Smooth muscle cell (in vitro differentiated cells): ENCODE measurements around the gene STKLD1. TPM values are rescaled to one million over a fixed set of nuclear protein-coding genes. Genes with fewer than 3 reads are reported as not detected.

Experiments
- DNase-seq: peaks from one replicate; lab custom pipeline; 2025; ENCODE audit not compliant: unreplicated experiment; lab: John Stamatoyannopoulos, UW
- H2AFZ ChIP-seq: fragments of 200-600 bp; sonication (generic); 2 replicates; pipeline ENCODE4 v1.6.0; 2016; ENCODE audit warnings: antibody characterized with exemption, low read depth, mild to moderate bottlenecking
- H3F3A ChIP-seq: fragments of 200-600 bp; sonication (generic); 2 replicates; pipeline ENCODE4 v1.6.0; 2017; ENCODE audit warnings: antibody characterized with exemption, low read depth
- H3K27ac ChIP-seq: fragments of 200-600 bp; sonication (generic); 2 replicates; pipeline ENCODE4 v1.5.1; 2016; ENCODE audit warnings: low read depth, mild to moderate bottlenecking
- H3K27me3 ChIP-seq: fragments of 200-600 bp; sonication (generic); 2 replicates; pipeline ENCODE4 v1.6.1; 2016; ENCODE audit warnings: low read depth, mild to moderate bottlenecking
- H3K36me3 ChIP-seq: fragments of 200-600 bp; sonication (generic); 2 replicates; pipeline ENCODE4 v1.5.1; 2016; ENCODE audit warnings: low read depth
- H3K4me1 ChIP-seq: fragments of 200-600 bp; sonication (generic); 2 replicates; pipeline ENCODE4 v1.5.1; 2016; ENCODE audit warnings: low read depth
- H3K4me2 ChIP-seq: fragments of 200-600 bp; sonication (generic); 2 replicates; pipeline ENCODE4 v1.6.0; 2016; ENCODE audit warnings: mild to moderate bottlenecking
- H3K4me3 ChIP-seq: fragments of 200-600 bp; sonication (generic); 2 replicates; pipeline ENCODE4 v1.5.1; 2016; ENCODE audit warnings: mild to moderate bottlenecking
- H3K79me2 ChIP-seq: fragments of 200-600 bp; sonication (generic); 2 replicates; pipeline ENCODE4 v1.6.0; 2016; ENCODE audit warnings: low read depth, mild to moderate bottlenecking
- H3K9ac ChIP-seq: fragments of 200-600 bp; sonication (generic); 2 replicates; pipeline ENCODE4 v1.6.0; 2016; ENCODE audit warnings: low read depth
- H3K9me3 ChIP-seq: fragments of 200-600 bp; sonication (generic); replicated peaks from 2 replicates; pipeline ENCODE4 v1.5.1; 2016; ENCODE audit warnings: low read depth
- H4K20me1 ChIP-seq: fragments of 200-600 bp; sonication (generic); 2 replicates; pipeline ENCODE4 v1.6.0; 2016; ENCODE audit warnings: low read depth
- CTCF ChIP-seq: fragments of 200-600 bp; sonication (generic); IDR thresholded peaks from 2 replicates; pipeline ENCODE4 v1.5.1; 2017; ENCODE audit warnings: borderline replicate concordance, mild to moderate bottlenecking, antibody characterized with exemption; ENCODE audit not compliant: insufficient read depth, poor library complexity, severe bottlenecking
- WGBS: methylation state at CpG from one replicate; pipeline ENCODE4 v1.1.7; 2016; ENCODE audit warnings: low lambda C conversion rate; 5-methylcytosine and 5-hydroxymethylcytosine counted together
- polyA plus RNA-seq: library from polyadenylated mRNA; unstranded; fragments of >200 nt; fragmentation: Nextera tagmentation; extraction: Ambion mirVana; gene quantifications from 2 replicates; pipeline ENCODE4 v1.2.1, GENCODE V29; 2016
- total RNA-seq: library from RNA; depleted of rRNA; stranded (reverse); fragments of >200 nt; gene quantifications from 2 replicates; pipeline ENCODE4 v1.2.3, GENCODE V29; 2014

STKLD1 gene
- total and polyA plus RNA-seq, 2 experiments from 2014 or later = 0.90 to 2.7 TPM

GRCh38 chr9:133400292-133400691 lies 24.1 kb downstream of the STKLD1 start:
- no peak overlapping the region for H3K4me2 ChIP-seq
- no peak for DNase-seq
- H3K4me3 ChIP-seq = no peak overlapping the region
- H3K79me2 ChIP-seq = no peaks in the 10 kb centered on the region
- H3K9me3 ChIP-seq = no peaks in the 10 kb centered on the region
- peaks cover 10% of the 10 kb centered on the region for H4K20me1 ChIP-seq
- no peaks in the 10 kb centered on the region for H3K27me3 ChIP-seq
- no peak for TF ChIP-seq CTCF
- H2AFZ ChIP-seq = no peak overlapping the region
- no peaks in the 10 kb centered on the region for H3K36me3 ChIP-seq
- no peaks in the 10 kb centered on the region for H3F3A ChIP-seq
- H3K9ac ChIP-seq = no peak overlapping the region
- 95% methylated on average over 12 of the region's 12 CpGs for WGBS
- H3K27ac ChIP-seq = no peak overlapping the region
- no peaks in the 10 kb centered on the region for H3K4me1 ChIP-seq

DNA sequence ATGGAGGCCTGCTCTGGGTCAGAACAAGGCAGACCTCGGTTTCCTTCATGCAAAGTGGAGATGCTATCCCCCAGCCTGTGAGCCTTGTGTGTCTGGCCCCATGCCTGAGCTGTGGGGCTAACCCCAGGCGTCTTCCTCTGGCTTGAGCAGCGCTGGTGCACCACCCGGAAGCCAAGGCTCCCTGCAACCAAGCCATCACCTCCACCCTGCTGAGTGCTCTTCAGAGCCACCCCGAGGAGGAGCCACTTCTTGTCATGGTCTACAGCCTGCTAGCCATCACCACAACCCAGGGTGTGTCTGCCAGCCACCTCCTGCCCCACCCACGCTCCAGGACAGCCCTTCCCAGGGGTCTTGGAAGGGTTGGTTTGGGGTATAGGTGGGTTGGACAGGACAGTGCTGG lies 25.4 kb downstream of the STKLD1 start:
- 94% methylated on average over 6 of the region's 6 CpGs for WGBS
- no peak for TF ChIP-seq CTCF
- H3K9ac ChIP-seq = no peak overlapping the region

GRCh38 chr9:133402689-133403088 lies 26.5 kb downstream of the STKLD1 start:
- H3K36me3 ChIP-seq = no peaks in the 10 kb centered on the region
- DNase-seq = no peak
- peaks cover 10% of the 10 kb centered on the region for H4K20me1 ChIP-seq
- no peak overlapping the region for H2AFZ ChIP-seq
- no peak overlapping the region for H3K4me3 ChIP-seq
- no peak overlapping the region for H3K9ac ChIP-seq
- no peak overlapping the region for H3K27ac ChIP-seq
- H3F3A ChIP-seq = no peaks in the 10 kb centered on the region
- no peaks in the 10 kb centered on the region for H3K27me3 ChIP-seq
- WGBS = 88% methylated on average over 7 of the region's 7 CpGs
- H3K79me2 ChIP-seq = no peaks in the 10 kb centered on the region
- no peaks in the 10 kb centered on the region for H3K4me1 ChIP-seq
- TF ChIP-seq CTCF = no peak
- no peak overlapping the region for H3K4me2 ChIP-seq
- H3K9me3 ChIP-seq = no peaks in the 10 kb centered on the region

More for the DNA sequence above, 25.4 kb downstream of the STKLD1 start:
- H3K27me3 ChIP-seq = no peaks in the 10 kb centered on the region
- no peaks in the 10 kb centered on the region for H3K4me1 ChIP-seq
- no peak overlapping the region for H2AFZ ChIP-seq
- no peak overlapping the region for H3K27ac ChIP-seq
- peaks cover 10% of the 10 kb centered on the region for H4K20me1 ChIP-seq
- no peak for DNase-seq
- no peaks in the 10 kb centered on the region for H3K9me3 ChIP-seq
- no peaks in the 10 kb centered on the region for H3F3A ChIP-seq
- H3K4me3 ChIP-seq = no peak overlapping the region
- H3K79me2 ChIP-seq = no peaks in the 10 kb centered on the region
- no peak overlapping the region for H3K4me2 ChIP-seq
- no peaks in the 10 kb centered on the region for H3K36me3 ChIP-seq

DNA sequence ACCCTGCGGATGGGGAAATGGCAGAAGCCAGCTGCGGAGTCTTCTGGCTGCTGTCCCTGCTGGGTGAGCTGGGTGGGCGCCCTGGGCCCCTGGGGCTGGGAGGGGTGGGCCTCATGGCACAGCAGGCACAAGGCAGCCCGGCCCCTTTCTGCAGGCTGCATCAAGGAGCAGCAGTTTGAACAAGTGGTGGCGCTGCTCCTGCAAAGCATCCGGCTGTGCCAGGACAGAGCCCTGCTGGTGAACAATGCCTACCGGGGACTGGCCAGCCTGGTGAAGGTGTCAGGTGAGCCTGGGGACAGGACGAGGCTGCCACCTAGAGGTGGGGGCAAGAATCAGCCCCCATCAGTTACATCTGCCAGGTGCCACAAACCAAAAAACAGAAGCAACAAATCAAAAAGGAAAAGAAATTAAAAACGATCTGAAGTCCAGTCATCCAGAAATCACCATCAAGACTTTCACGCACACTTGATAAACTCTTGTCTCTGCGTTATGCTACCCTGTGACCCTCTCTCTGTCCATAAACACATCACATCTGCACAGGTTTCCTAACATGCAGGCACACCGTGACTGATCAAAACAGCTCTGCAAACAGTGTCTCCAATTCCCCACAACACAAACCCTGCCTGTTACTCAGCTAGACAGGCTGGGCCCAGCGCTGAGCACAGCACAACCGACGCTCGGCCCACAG lies 27.7 kb downstream of the STKLD1 start:
- H3K79me2 ChIP-seq = no peaks in the 10 kb centered on the region
- no peaks in the 10 kb centered on the region for H3K4me1 ChIP-seq
- H3F3A ChIP-seq = no peaks in the 10 kb centered on the region
- no peak overlapping the region for H2AFZ ChIP-seq
- H3K4me3 ChIP-seq = no peak overlapping the region
- DNase-seq = no peak
- peaks cover 10% of the 10 kb centered on the region for H4K20me1 ChIP-seq
- no peaks in the 10 kb centered on the region for H3K36me3 ChIP-seq
- peak; percentile 44 for TF ChIP-seq CTCF
- WGBS = 88% methylated on average over 16 of the region's 16 CpGs
- no peaks in the 10 kb centered on the region for H3K27me3 ChIP-seq
- no peak overlapping the region for H3K27ac ChIP-seq
- no peaks in the 10 kb centered on the region for H3K9me3 ChIP-seq
- H3K4me2 ChIP-seq = no peak overlapping the region
- no peak overlapping the region for H3K9ac ChIP-seq
